NCI-H187 (cell line): ENCODE results near the gene BST1.

Source experiments
- DNase-seq, 2 experiments: peaks; one replicate each; lab custom pipeline; 2025; lab: John Stamatoyannopoulos, UW

Gene BST1

GRCh38 chr4:15779809-15780208, 76.9 kb downstream of the BST1 start:
- DNase-seq, result no peak

- no peak for DNase-seq
Observed at GRCh38 chr4:15781427-15782095, 78.7 kb downstream of the BST1 start.
